GM15510 (cell line): ENCODE measurements around the gene PRKAG2.

Experiments
- POLR2A ChIP-seq: IDR thresholded peaks from 3 replicates; pipeline ENCODE4 v1.6.1; 2011; ENCODE audit warnings: borderline replicate concordance; ENCODE audit not compliant: insufficient read length; ENCODE audit errors: extremely low read depth

PRKAG2 gene

DNA sequence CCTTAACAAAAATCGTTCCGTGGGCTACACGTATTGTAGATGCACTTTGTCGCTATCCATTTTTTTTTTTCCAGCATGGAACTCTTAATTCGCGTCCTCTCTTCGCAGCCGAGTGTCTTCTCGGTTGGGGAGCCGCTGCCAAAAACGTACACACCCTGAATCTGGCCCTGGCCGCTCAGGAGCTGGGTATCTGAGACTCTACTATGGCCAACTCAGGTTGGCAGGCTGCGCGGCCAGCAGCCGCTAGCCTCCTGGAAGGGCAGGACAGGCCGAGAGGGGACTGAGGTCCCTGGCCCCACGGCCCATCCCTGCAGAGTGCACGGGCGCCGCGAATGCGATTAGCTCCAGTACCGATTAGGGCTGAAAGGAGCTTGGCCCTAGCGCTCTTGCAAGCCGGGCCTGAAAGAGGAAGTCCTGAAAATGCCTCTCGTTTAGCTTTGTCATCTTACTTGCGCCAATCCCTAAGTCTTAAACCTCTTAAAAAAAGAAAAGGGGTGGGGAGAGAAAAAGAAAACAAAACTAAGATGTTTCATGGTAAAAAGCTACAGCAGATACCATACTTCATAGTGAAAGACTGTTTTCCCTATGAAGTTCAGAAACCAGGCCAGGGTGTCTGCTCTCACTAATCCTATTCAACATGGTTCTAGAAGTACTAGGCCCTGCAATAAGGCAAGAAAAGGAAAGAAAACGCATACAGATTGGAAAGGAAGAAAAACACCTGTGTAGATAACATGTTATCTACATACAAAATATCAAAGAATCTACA, 244.0 kb downstream of the PRKAG2 start:
- TF ChIP-seq POLR2A: peak; percentile 63

- peak; percentile 66 for TF ChIP-seq POLR2A
Measured at GRCh38 chr7:151631953-151632749, 244.8 kb downstream of the PRKAG2 start.

GRCh38 chr7:151631570-151631952, 245.4 kb downstream of the PRKAG2 start:
- TF ChIP-seq POLR2A: no peak

- TF ChIP-seq POLR2A: no peak
Measured at GRCh38 chr7:151630851-151631569, 245.9 kb downstream of the PRKAG2 start.

DNA sequence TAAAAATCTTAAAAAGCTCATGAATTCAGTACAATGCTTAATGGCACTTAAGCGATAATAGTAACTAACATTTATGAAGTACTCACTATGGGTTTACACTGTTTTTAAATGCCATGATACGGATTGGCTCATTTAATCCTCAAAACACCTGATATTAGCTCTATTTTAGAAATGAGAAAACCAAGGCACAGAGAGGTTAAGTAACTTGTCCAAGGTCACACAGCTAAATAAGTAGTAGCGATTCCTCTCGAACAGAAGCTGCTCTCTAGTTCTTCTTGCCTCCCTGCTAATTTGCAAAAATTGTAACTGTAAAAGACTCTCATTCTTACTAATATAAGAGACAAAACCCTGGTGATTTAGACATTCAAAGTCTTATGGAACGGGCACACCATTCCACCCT, 246.6 kb downstream of the PRKAG2 start:
- no peak for TF ChIP-seq POLR2A

DNA sequence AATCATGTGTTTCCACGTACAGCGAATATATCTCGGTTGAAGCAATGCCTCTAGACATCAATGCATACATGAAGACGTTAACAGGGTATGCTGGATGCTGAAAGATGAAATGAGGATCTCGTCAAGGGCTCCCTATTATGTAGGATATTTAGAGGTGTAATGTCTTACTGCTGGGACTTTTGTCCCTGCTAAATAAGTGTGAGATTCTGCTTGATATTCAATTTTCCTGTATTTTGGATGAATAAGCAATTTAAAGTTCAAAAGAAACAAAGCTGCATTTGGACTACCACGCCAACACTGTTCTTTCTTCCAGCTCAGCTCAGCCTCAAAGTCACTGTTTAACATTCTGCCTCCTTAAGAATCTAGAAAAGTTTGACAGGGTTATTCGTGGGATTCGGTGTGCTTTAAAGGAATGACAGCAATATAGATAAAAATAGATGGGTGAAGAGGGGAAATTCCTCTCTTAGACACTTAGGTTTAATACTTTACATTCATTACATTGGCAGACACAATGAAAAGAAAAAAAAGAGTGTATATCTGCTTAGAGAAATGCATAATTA, 247.1 kb downstream of the PRKAG2 start:
- TF ChIP-seq POLR2A: no peak

GRCh38 chr7:151628846-151629604, 247.9 kb downstream of the PRKAG2 start:
- no peak for TF ChIP-seq POLR2A

GRCh38 chr7:151626422-151627115, 250.3 kb downstream of the PRKAG2 start:
- no peak for TF ChIP-seq POLR2A

- no peak for TF ChIP-seq POLR2A
Measured at GRCh38 chr7:151625606-151626005, 251.3 kb downstream of the PRKAG2 start.

GRCh38 chr7:151624246-151624928, 252.5 kb downstream of the PRKAG2 start:
- TF ChIP-seq POLR2A: no peak

DNA sequence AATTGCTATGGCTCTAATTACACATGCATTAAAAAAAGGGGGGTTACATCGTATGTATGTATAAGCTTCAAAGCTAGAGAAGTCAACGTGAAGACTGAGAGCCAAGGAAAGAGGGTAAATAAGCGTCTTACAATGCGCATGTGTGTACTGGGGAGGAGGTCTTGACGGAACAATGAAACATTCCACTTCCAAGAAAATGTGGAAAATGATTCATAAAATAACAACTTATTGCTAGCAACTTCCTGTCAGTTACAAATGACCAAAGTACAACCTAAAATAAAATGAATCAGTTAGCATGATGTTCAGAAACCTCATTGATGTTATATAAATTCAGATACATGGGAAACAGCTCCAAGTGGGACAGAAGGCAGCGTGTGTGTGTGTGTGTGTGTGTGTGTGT, 253.1 kb downstream of the PRKAG2 start:
- TF ChIP-seq POLR2A: no peak

GRCh38 chr7:151621961-151622360, 255.0 kb downstream of the PRKAG2 start:
- TF ChIP-seq POLR2A: no peak
